ENCODE data around the gene MMP20.

The MMP20 gene

DNA sequence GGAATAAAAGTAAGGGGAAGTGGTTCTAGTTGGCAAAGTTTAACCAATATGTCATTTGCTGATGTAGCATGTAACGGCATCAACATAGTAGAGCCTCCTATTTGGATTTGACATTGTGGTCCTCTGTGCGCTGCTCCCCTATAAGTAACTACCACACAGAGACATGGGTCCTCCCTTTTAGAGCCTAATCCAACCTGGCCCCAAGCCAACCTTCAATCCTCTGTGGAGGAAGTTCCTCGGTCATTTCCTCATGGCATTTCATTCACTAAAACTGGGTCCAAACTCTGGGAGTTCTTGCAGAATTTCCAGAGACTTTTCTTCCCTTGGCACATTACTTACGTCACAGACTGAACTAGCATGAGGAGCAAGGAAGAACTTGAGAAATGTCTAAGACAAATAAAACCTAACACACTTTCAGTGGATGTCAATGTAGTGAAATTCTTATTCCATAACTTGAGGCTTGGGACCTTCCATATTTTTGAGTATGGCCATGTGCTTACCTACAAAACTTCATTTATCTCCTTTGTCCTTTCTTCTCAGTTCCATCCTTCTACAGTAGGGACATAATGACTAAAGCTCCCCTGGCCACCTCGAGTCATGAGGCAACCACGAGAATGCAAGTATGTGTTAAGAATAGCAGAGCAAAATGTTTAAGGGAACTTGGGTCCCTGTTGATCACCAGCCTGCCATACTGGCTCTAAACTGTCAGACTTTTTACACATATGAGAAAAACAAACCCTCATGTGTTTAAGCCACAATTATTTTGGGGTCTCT lies 34.7 kb downstream of the MMP20 start:
- DNase-seq: no peak

GRCh38 chr11:102589047-102589459 lies 36.1 kb downstream of the MMP20 start:
- DNase-seq: no peak

DNA sequence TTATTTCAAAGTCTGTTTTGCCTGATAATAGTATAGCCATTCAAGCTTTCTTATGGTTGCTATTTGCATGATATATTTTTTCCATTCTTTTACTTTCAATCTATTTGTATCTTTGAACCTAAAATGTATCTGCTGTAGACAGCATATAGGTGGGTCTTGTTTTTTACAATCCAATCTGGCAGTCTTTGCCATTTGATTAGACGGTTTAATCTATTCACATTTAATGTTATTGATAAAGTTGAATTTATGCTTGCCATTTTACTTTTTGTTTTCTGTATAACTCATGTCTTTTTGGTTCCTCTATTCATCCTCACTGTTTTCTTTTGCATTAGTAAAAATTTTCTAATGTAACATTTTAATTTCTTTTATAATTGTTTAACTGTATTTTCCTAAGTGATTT lies 37.4 kb downstream of the MMP20 start:
- no peak for DNase-seq

DNA sequence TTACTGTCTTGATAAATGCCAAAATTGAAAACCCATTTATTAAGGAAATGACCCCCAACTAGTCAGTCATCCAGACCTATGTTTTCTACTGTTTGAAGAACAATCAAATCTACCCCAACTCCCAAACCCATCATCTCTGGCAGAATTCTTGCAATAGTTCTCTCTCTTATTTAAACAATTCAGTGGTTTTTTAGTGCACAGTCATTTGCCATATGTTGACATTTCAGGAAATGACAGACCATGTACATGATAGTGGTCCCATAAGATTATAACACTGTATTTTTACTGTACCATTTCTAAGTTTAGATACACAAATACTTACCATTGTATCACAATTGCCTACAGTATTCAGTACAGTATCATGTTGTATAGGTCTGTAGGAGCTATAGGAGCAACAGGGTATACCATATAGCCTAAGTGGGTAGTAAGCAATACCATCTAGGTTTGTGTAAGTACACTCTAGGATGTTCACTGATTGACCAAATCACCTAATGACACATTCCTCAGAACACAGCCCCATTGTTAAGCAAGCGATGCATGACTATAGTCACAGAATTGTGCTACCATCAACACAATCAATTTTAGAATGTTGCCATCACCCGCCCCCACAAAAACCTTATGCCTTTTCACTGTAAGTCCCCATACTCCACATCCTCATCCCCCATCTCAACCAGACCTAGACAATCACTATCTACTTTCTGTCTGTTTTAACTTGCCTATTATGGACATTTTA lies 41.8 kb downstream of the MMP20 start:
- no peak for DNase-seq

- DNase-seq: no peak
Measured at GRCh38 chr11:102582140-102582539, 43.0 kb downstream of the MMP20 start.

DNA sequence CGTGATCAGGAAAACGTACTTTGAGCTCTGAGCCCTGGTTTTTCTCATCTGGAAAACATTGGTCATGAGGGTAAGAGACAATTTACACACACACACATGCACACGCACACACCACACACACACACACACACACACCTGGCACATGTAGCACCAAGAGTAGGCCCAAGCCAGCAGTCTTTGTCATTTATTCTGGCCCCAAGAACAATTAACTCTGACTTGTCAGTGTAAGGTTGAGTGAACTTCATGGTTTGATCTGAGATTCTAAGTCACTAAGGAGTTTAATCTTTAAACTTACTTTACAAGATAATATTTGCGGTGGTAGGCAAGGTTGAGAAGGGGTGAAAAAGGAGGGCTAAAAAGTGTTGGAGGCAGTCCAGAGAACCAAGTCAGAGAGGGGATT lies 44.1 kb downstream of the MMP20 start:
- DNase-seq: no peak

- DNase-seq: no peak
Measured at GRCh38 chr11:102580185-102580951, 44.8 kb downstream of the MMP20 start.

DNA sequence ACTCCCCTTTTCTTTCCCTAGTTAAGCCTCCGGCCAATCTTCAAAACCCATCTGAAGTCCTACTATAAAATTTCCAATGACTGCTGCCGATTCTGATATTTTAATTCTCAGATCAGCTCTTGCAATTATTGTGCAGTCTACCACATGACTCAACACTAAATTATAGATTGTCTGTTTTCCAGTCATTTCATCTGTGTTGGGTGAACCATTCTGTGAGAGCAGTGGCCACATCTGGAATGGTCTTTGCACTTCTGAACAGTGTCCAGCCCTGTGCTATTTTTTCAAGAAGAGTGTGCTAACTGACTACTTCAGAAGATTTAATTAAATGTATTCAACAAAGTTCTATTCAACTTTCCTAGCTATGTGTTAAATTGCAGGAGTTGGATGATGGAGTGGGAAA lies 47.4 kb downstream of the MMP20 start:
- no peak for DNase-seq

GRCh38 chr11:102577182-102577581 lies 48.0 kb downstream of the MMP20 start:
- no peak for DNase-seq

GRCh38 chr11:102576350-102576749 lies 48.8 kb downstream of the MMP20 start:
- DNase-seq: no peak

- no peak for DNase-seq
Measured at GRCh38 chr11:102575012-102575411, 50.1 kb downstream of the MMP20 start.

GRCh38 chr11:102573851-102574250 lies 51.3 kb downstream of the MMP20 start:
- DNase-seq: no peak

DNA sequence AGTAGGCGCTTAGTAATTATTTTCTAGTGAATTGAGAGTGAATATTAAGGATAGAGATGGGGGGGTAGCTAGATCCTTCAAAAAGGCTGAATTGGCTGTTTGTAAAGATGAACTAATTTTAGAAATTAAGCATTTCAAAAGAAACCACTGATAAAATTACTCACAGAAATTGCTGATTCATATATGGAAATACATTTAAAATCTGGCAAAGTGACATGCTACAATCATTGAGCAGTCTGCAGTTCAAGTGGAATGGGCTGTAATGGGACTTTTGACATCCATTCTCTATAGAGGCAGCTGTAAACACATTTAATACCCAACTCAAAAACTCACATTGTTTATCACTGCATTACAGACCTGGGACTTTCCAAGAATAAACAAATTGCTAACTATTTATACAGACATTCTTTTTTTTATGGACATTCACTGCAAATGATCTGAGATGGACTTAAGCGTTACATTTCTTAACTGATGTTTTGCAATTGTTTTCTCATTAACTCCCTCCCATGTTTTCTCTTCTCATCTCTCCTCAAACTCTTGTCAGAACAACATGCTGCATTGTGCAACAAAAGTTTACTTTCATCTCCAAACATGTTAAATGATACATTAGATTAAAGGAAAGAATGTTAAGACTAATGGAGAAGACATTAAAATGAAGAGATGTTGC lies 52.4 kb downstream of the MMP20 start:
- no peak for DNase-seq

- DNase-seq: no peak
Measured at GRCh38 chr11:102568851-102569250, 56.3 kb downstream of the MMP20 start.

- DNase-seq: no peak
Measured at GRCh38 chr11:102566112-102566511, 59.0 kb downstream of the MMP20 start.

DNA sequence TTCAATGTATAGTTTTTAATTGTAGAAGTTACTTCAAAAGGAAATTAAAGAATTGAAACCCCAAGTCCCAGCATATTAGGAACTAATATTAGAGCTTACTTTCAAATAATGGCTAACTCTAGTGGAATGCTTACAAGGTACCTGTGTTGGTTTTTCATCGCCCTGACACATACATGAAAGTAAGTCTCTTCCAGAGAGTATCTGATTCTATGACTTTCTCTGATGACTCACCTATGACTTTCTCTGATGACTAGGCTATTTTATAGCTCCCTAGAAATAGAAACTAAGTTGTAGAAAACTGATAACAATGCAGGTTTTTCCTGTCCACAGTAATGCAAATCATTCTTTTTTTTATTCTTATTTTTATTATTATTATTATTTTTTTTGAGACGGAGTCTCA lies 61.0 kb downstream of the MMP20 start:
- no peak for DNase-seq

- DNase-seq: no peak
Measured at GRCh38 chr11:102561636-102562035, 63.5 kb downstream of the MMP20 start.

DNA sequence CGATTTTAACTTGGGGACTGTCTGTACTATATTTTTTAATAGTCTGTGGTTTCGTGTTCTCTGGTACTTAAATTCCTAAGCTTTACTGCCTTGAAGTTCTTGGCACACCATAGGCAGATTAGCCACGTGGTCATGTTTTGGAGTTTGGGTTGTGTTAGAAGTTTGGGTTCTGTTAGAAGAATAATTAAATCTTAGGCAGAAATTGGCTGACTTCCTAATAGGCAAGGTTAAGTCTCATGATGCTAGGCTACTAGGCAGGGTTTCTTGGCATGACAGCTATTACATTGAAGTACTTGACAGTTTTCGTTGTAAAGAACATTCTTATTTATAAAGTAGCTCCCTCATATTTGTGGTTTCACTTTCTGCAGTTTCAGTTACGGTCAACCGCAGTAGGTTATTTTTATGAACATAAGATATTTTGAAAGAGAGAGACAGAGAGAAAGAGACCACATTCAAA lies 64.5 kb downstream of the MMP20 start:
- DNase-seq: no peak

DNA sequence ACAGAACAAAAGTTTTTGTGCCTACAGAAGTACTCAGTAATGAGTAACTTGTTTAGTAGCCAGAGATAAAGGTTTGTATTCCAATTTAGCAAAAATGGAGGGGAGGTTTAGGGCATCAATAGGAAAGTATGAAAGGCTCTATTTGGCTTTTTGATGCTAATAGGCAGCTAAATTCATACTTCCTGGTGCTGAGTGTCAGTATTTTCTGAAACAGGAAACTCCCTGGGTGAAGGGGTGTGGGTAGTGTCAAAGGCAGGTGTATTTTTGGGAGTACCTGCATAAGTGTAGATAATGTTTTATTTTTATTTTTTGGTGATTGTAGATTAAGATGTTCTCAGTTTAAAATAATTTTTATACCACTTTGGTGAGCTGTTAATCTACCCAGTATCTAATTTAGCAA lies 65.3 kb downstream of the MMP20 start:
- DNase-seq: peak; percentile 24

DNA sequence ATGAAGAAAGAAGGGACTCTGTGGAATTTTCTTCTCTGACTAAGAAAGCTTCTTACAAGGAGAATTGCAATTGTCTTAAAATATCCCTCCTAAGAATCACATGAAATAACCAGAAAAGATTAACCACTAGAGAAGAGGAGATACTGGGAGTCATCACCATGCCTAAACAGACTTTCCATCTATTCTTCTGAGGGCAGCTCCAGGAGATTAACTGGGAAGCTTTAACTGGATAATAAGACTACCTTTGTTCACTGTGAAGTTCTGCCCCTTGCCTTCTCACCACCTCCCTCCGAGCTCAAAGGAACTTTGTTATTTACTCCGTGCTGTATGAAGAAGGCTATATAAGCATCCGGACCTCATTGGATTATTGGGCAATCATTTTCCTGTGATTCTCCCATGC lies 70.0 kb downstream of the MMP20 start:
- DNase-seq: no peak

DNA sequence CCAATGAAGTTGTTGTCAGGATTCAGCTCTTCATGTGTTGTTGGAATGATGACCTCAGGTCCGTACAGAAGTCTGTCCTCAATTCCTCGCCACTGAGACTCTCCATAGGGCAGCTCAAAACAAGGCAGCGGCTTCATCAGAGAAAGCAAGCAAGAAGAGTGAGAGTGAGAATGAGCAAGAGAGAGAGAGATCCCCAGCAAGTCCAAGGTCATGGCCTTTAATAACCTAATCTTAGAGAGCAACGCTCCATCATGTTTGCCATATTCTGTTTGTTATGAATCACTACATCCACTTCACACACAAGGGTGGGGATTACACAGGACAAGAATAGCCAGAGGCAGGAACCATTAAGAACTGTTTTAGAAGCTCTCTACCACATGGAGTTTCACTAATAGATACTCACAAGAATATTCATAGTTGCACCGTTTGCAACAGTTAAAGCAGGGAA lies 71.3 kb downstream of the MMP20 start:
- DNase-seq: no peak

- DNase-seq: no peak
Measured at GRCh38 chr11:102552447-102553194, 72.5 kb downstream of the MMP20 start.

Data from CD4-positive, alpha-beta T cell treated with Interleukin-17A for 4 hours (primary cell).